GM12878 (cell line): Measurements from ENCODE around the gene WIPF2. TPM values are rescaled to one million over a fixed set of nuclear protein-coding genes. Genes with fewer than 3 reads are reported as not detected.

Experiments
- ATAC-seq: fragments of 200-7000 bp; cut with Tn5 transposase; 3 replicates; pipeline ENCODE4 v1.9.1; 2020; ENCODE audit warnings: mild to moderate bottlenecking, moderate library complexity
- BruUV-seq: library from RNA; stranded (reverse); fragments of 400-500 nt; replicated peaks from 2 replicates; lab custom pipeline; 2021; lab: Mats Ljungman, UMichigan
- CTCF ChIA-PET: fragments of 300-600 bp; sonication (Branson Sonifier 250); formaldehyde crosslinking; extraction: SDS; loops from one replicate; lab custom pipeline; 2021; ENCODE audit warnings: inconsistent platforms; lab: Yijun Ruan, JAX
- POLR2A ChIA-PET: fragments of 350-600 bp; formaldehyde crosslinking; extraction: SDS; loops from one replicate; lab custom pipeline; 2021; ENCODE audit warnings: inconsistent platforms; lab: Charles Lee
- RAD21 ChIA-PET: fragments of 300-600 bp; sonication (Branson Sonifier 250); formaldehyde crosslinking; loops from one replicate; lab custom pipeline; 2023; ENCODE audit warnings: antibody characterized with exemption; ENCODE audit not compliant: unreplicated experiment; lab: Charles Lee
- SMC1A ChIA-PET: fragments of 300-600 bp; sonication (Branson Sonifier 250); formaldehyde crosslinking; loops from one replicate; lab custom pipeline; 2023; ENCODE audit not compliant: unreplicated experiment, uncharacterized antibody; lab: Charles Lee
- DNase-seq: peaks from one replicate; pipeline ENCODE4 v3.0.0-alpha.2; 2011; ENCODE audit warnings: low read depth, low spot score
- FAIRE-seq: peaks from 3 replicates; lab custom pipeline; 2011; peaks lifted over from hg19 to GRCh38; lab: Jason Lieb, UNC
- H2AFZ ChIP-seq: 2 replicates; pipeline ENCODE4 v1.6.0; 2011; ENCODE audit warnings: low read depth, low read length, control low read depth; ENCODE audit not compliant: control insufficient read depth
- H3K27ac ChIP-seq: 2 replicates; pipeline ENCODE4 v1.5.1; 2011; ENCODE audit warnings: control low read depth; ENCODE audit not compliant: control insufficient read depth, insufficient read depth
- H3K27me3 ChIP-seq, 2 experiments: replicated peaks in 1 of 2; 2 replicates each; pipeline versions ENCODE4 v1.6.0 to v1.6.1; 2011; ENCODE audit warnings: low read length in 1 of 2; ENCODE audit not compliant: control insufficient read depth in 2 of 2, insufficient read depth in 2 of 2
- H3K36me3 ChIP-seq, 2 experiments: 2 replicates each; pipeline ENCODE4 v1.5.1; 2011; ENCODE audit warnings: low read length in 1 of 2; ENCODE audit not compliant: control insufficient read depth in 2 of 2, insufficient read depth in 2 of 2
- H3K4me1 ChIP-seq: 2 replicates; pipeline ENCODE4 v1.6.1; 2011; ENCODE audit warnings: mild to moderate bottlenecking, low read length, moderate library complexity, mixed read lengths; ENCODE audit not compliant: control insufficient read depth, insufficient read depth
- H3K4me2 ChIP-seq: 2 replicates; pipeline ENCODE4 v1.6.0; 2011; ENCODE audit warnings: control low read depth; ENCODE audit not compliant: control insufficient read depth, insufficient read depth
- H3K4me3 ChIP-seq: fragments of 200-600 bp; sonication (generic); 2 replicates; pipeline ENCODE4 v1.5.1; 2016
- H3K79me2 ChIP-seq: 2 replicates; pipeline ENCODE4 v1.6.0; 2011; ENCODE audit warnings: low read length; ENCODE audit not compliant: control insufficient read depth, insufficient read depth
- H3K9ac ChIP-seq: 2 replicates; pipeline ENCODE4 v1.8.0; 2011; ENCODE audit warnings: low read length, control low read depth, mixed read lengths; ENCODE audit not compliant: control insufficient read depth, insufficient read depth
- H3K9me3 ChIP-seq: replicated peaks from 3 replicates; pipeline ENCODE4 v1.5.1; 2011; ENCODE audit warnings: mild to moderate bottlenecking, low read length; ENCODE audit not compliant: control insufficient read depth, insufficient read depth
- H4K20me1 ChIP-seq: 2 replicates; pipeline ENCODE4 v1.6.0; 2011; ENCODE audit not compliant: control insufficient read depth, insufficient read depth
- EGR1 ChIP-seq, 2 experiments: IDR thresholded peaks; 1 replicate in 1 of 2; 2 replicates in 1 of 2; pipeline ENCODE4 v1.6.1; 2011 to 2012; ENCODE audit warnings: low read depth in 2 of 2, low read length in 2 of 2, borderline replicate concordance in 1 of 2, mild to moderate bottlenecking in 1 of 2, moderate library complexity in 1 of 2
- EP300 ChIP-seq, 2 experiments: fragments of 150-350 bp in 1 of 2; IDR thresholded peaks; 2 replicates each; pipeline ENCODE4 v1.6.1; 2011 to 2012; ENCODE audit warnings: low read depth in 2 of 2, low read length in 2 of 2, borderline replicate concordance in 1 of 2, improper control_type of control experiment in 1 of 2, inconsistent platforms in 1 of 2; ENCODE audit not compliant: control insufficient read depth in 1 of 2
- FOXK2 ChIP-seq: fragments of 450-650 bp; IDR thresholded peaks from 2 replicates; pipeline ENCODE4 v1.6.1; 2017; ENCODE audit warnings: mild to moderate bottlenecking, moderate library complexity
- GATAD2B ChIP-seq: fragments of 450-650 bp; conservative IDR thresholded peaks from 2 replicates; pipeline ENCODE4 v1.6.1; 2017; ENCODE audit warnings: low read depth, mild to moderate bottlenecking, moderate library complexity
- HDAC2 ChIP-seq: fragments of 200-600 bp; sonication (generic); IDR thresholded peaks from 2 replicates; pipeline ENCODE4 v1.6.1; 2017
- KLF5 ChIP-seq: fragments of 450-650 bp; IDR thresholded peaks from 2 replicates; pipeline ENCODE4 v1.6.1; 2014; ENCODE audit warnings: mild to moderate bottlenecking; ENCODE audit not compliant: partially characterized antibody
- NFYB ChIP-seq: IDR thresholded peaks from 2 replicates; pipeline ENCODE4 v1.6.1; 2011; ENCODE audit warnings: low read depth, mild to moderate bottlenecking, low read length, improper control_type of control experiment, moderate library complexity; ENCODE audit not compliant: insufficient read depth
- NKRF ChIP-seq: fragments of 450-650 bp; conservative IDR thresholded peaks from 2 replicates; pipeline ENCODE4 v1.6.1; 2017; ENCODE audit warnings: mild to moderate bottlenecking, moderate library complexity
- NR2C2 ChIP-seq: IDR thresholded peaks from 2 replicates; pipeline ENCODE4 v1.6.1; 2011; ENCODE audit warnings: borderline replicate concordance, low read depth; ENCODE audit not compliant: control insufficient read depth, insufficient read length
- NR2F1 ChIP-seq: fragments of 450-650 bp; conservative IDR thresholded peaks from 2 replicates; pipeline ENCODE4 v1.6.1; 2017; ENCODE audit warnings: mild to moderate bottlenecking
- RAD51 ChIP-seq: fragments of 450-650 bp; IDR thresholded peaks from 2 replicates; pipeline ENCODE4 v1.6.1; 2016; ENCODE audit warnings: moderate library complexity, mild to moderate bottlenecking, inconsistent platforms
- RBBP5 ChIP-seq: fragments of 200-600 bp; sonication (generic); conservative IDR thresholded peaks from 2 replicates; pipeline ENCODE4 v1.6.1; 2016
- SMAD5 ChIP-seq: IDR thresholded peaks from 2 replicates; pipeline ENCODE4 v1.6.1; 2016; ENCODE audit warnings: antibody characterized with exemption, low read depth
- SREBF2 ChIP-seq: IDR thresholded peaks from 2 replicates; pipeline ENCODE4 v1.6.1; 2012; ENCODE audit warnings: mild to moderate bottlenecking, low read length
- SUZ12 ChIP-seq: fragments of 200-600 bp; sonication (generic); IDR thresholded peaks from one replicate; pipeline ENCODE4 v1.6.1; 2018; ENCODE audit warnings: antibody characterized with exemption, mild to moderate bottlenecking; ENCODE audit not compliant: unreplicated experiment
- ZNF207 ChIP-seq: fragments of 450-650 bp; IDR thresholded peaks from 2 replicates; pipeline ENCODE4 v1.6.1; 2014; ENCODE audit warnings: antibody characterized with exemption, mild to moderate bottlenecking, borderline replicate concordance
- ZSCAN29 ChIP-seq: fragments of 450-650 bp; IDR thresholded peaks from 2 replicates; pipeline ENCODE4 v1.6.1; 2017; ENCODE audit warnings: mild to moderate bottlenecking, moderate library complexity
- WGBS: methylation state at CpG from one replicate; pipeline ENCODE4 v1.1.6; 2016; ENCODE audit warnings: low lambda C conversion rate; ENCODE audit not compliant: insufficient replicate concordance, insufficient coverage; ENCODE audit errors: missing lambda C conversion rate; 5-methylcytosine and 5-hydroxymethylcytosine counted together
- in situ Hi-C: fragments of 300-500 bp; cut with MboI; formaldehyde crosslinking; loops from 9 replicates; pipeline ENCODE4 v1.14.3; 2018; ENCODE audit warnings: mixed read lengths
- intact Hi-C: fragments of 100-400 bp; cut with micrococcal nuclease; formaldehyde crosslinking; loops from one replicate; pipeline ENCODE4 v1.14.2; 2022; ENCODE audit not compliant: unreplicated experiment
- polyA plus RNA-seq, 11 experiments: library from polyadenylated mRNA; depleted of rRNA in 4 of 11; unstranded in 6 of 11; stranded (reverse) in 5 of 11; fragments of >200 nt; fragmentation: Nextera tagmentation in 4 of 11; fragmentation: Illumina TruSeq in 1 of 11; extraction: Ambion mirVana in 4 of 11; extraction: Trizol in 1 of 11; gene quantifications; 1 replicate in 1 of 11; 2 replicates in 10 of 11; pipeline versions ENCODE4 v1.2.1 to v1.2.3, GENCODE V29; 2011 to 2016; ENCODE audit warnings: inconsistent platforms in 2 of 11, missing spikeins in 2 of 11, low read depth in 1 of 11
- total RNA-seq, 4 experiments: library from RNA; depleted of rRNA in 3 of 4; stranded (reverse); fragments of >200 nt in 3 of 4; fragmentation: Illumina TruSeq in 1 of 4; extraction: Trizol in 1 of 4; gene quantifications; 2 replicates each; pipeline versions ENCODE4 v1.2.1 to v1.2.3, GENCODE V29; 2013 to 2021
- TF ChIP-seq, protein P1 (sequence below), 3 experiments: IDR thresholded peaks in 2 of 3; conservative IDR thresholded peaks in 1 of 3; 2 replicates each; pipeline ENCODE4 v1.5.1; 2011; ENCODE audit warnings: low read depth in 3 of 3, low read length in 3 of 3, mild to moderate bottlenecking in 3 of 3, control low read depth in 2 of 3, moderate library complexity in 2 of 3, inconsistent platforms in 1 of 3, mixed read lengths in 1 of 3; ENCODE audit not compliant: control insufficient read depth in 2 of 3, insufficient read depth in 1 of 3; ENCODE audit errors: extremely low read depth in 1 of 3

WIPF2 gene
- total and polyA plus RNA-seq, 10 of the 15 experiments (the other 5 are each of a cell fraction or from before 2014, with no cell fraction given): 4.2 to 20.8 (median 7.1) TPM

- BruUV-seq: no TSS peak
- ATAC-seq (peak; percentile 71), DNase-seq (no peak), FAIRE-seq (no peak)
- Histone ChIP-seq H3K27me3 (no peaks in the 10 kb centered on the region; a peak in 1 of 4 replicates), H3K27ac (no peak overlapping the region), H3K9me3 (no peaks in the 10 kb centered on the region), H3K9ac (no peak overlapping the region), H3K4me3 (no peak overlapping the region), H4K20me1 (no peaks in the 10 kb centered on the region), H2AFZ (peak overlapping the region; percentile 91), H3K4me2 (peak overlapping the region; percentile 86; the same call in 1 of the 2 replicates), H3K36me3 (no peaks in the 10 kb centered on the region), H3K4me1 (peaks cover 24% of the 10 kb centered on the region), H3K79me2 (no peaks in the 10 kb centered on the region)
- ChIA-PET SMC1A (interaction anchor here (0.7 to 5.9 kb wide), 10 partner anchors 10 to 177 kb away, joined by 3 to 94 read pairs (median 3); no protein-coding TSS in a partner anchor), CTCF (interaction anchor here (0.6 to 6.7 kb wide), 17 partner anchors 9 to 478 kb away, joined by 3 to 138 read pairs (median 4); partner anchors contain the start of genes CDC6 and WIPF2), POLR2A (interaction anchor here (1.1 to 3.0 kb wide), 5 partner anchors 10 to 99 kb away, joined by 3 to 12 read pairs (median 5); no protein-coding TSS in a partner anchor), RAD21 (interaction anchor here (0.7 to 8.0 kb wide), 8 partner anchors 28 to 181 kb away, joined by 3 to 99 read pairs (median 4); partner anchors contain the start of genes MED24 and WIPF2)
- no peak for TF ChIP-seq EGR1 (IDR thresholded peaks at IDR 0.05; ENCODE audit: borderline replicate concordance in 1 of 2, low read depth in 2 of 2, low read length in 2 of 2)
- no peak for TF ChIP-seq SUZ12
- no peak for TF ChIP-seq ZNF207
- TF ChIP-seq HDAC2: no peak
- TF ChIP-seq NR2F1: no peak
- TF ChIP-seq ZSCAN29: no peak
- TF ChIP-seq NFYB: no peak
- TF ChIP-seq RAD51: no peak
- TF ChIP-seq, protein P1, sequence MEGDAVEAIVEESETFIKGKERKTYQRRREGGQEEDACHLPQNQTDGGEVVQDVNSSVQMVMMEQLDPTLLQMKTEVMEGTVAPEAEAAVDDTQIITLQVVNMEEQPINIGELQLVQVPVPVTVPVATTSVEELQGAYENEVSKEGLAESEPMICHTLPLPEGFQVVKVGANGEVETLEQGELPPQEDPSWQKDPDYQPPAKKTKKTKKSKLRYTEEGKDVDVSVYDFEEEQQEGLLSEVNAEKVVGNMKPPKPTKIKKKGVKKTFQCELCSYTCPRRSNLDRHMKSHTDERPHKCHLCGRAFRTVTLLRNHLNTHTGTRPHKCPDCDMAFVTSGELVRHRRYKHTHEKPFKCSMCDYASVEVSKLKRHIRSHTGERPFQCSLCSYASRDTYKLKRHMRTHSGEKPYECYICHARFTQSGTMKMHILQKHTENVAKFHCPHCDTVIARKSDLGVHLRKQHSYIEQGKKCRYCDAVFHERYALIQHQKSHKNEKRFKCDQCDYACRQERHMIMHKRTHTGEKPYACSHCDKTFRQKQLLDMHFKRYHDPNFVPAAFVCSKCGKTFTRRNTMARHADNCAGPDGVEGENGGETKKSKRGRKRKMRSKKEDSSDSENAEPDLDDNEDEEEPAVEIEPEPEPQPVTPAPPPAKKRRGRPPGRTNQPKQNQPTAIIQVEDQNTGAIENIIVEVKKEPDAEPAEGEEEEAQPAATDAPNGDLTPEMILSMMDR (IDR thresholded peaks at IDR 0.05 in 2 of 3, conservative IDR thresholded peaks at IDR 0.05 in 1 of 3; ENCODE audit: control insufficient read depth in 2 of 3, extremely low read depth in 1 of 3, insufficient read depth in 1 of 3, low read depth in 3 of 3, low read length in 3 of 3): peak; percentile 1 to 56 (median 31); a peak in 3 of 6 replicates
- TF ChIP-seq RBBP5: no peak
- no peak for TF ChIP-seq SMAD5
- no peak for TF ChIP-seq NR2C2
- TF ChIP-seq NKRF: no peak
- TF ChIP-seq FOXK2: 0 out of 2 replicates have a peak, but pooled peaks have one; percentile 11
- no peak for TF ChIP-seq SREBF2
- TF ChIP-seq GATAD2B: 0 out of 2 replicates have a peak, but pooled peaks have one; percentile 49
- TF ChIP-seq EP300 (IDR thresholded peaks at IDR 0.05; ENCODE audit: borderline replicate concordance in 1 of 2, control insufficient read depth in 1 of 2, low read depth in 2 of 2, low read length in 2 of 2): no peak
- no peak for TF ChIP-seq KLF5
- in situ Hi-C loops (no loop called here), intact Hi-C loops (no loop called here)
- WGBS: 66% methylated on average over 15 of the region's 15 CpGs
Measured at GRCh38 chr17:40190197-40191021, 28.7 kb upstream of the WIPF2 start.
